Kidney epithelial cell (primary cell): ENCODE results near the gene BAG5. TPM values are rescaled to one million over a fixed set of nuclear protein-coding genes. Genes with fewer than 3 reads are reported as not detected.

ENCODE experiments used
- DNase-seq: peaks from one replicate; pipeline ENCODE4 v3.0.0-alpha.2; 2010; ENCODE audit warnings: low read depth
- H3K27me3 ChIP-seq: 2 replicates; pipeline ENCODE4 v1.6.0; 2011; ENCODE audit warnings: low read length; ENCODE audit not compliant: control insufficient read depth, insufficient read depth
- H3K36me3 ChIP-seq: 2 replicates; pipeline ENCODE4 v1.5.1; 2011; ENCODE audit warnings: low read length; ENCODE audit not compliant: control insufficient read depth, insufficient read depth
- H3K4me3 ChIP-seq: 2 replicates; pipeline ENCODE4 v1.5.1; 2011; ENCODE audit warnings: low read depth, mild to moderate bottlenecking, control low read depth, low read length
- CTCF ChIP-seq: IDR thresholded peaks from 2 replicates; pipeline ENCODE4 v1.5.1; 2011; ENCODE audit warnings: mild to moderate bottlenecking, moderate library complexity, low read length, control low read depth, inconsistent platforms; ENCODE audit not compliant: insufficient read depth, poor library complexity, severe bottlenecking
- total RNA-seq: library from RNA; depleted of rRNA; stranded (reverse); fragments of >200 nt; gene quantifications from 2 replicates; pipeline ENCODE4 v1.2.3, GENCODE V29; 2015

BAG5 gene
- total RNA-seq, 1 donor from 2014 or later = 40.8 TPM

DNA sequence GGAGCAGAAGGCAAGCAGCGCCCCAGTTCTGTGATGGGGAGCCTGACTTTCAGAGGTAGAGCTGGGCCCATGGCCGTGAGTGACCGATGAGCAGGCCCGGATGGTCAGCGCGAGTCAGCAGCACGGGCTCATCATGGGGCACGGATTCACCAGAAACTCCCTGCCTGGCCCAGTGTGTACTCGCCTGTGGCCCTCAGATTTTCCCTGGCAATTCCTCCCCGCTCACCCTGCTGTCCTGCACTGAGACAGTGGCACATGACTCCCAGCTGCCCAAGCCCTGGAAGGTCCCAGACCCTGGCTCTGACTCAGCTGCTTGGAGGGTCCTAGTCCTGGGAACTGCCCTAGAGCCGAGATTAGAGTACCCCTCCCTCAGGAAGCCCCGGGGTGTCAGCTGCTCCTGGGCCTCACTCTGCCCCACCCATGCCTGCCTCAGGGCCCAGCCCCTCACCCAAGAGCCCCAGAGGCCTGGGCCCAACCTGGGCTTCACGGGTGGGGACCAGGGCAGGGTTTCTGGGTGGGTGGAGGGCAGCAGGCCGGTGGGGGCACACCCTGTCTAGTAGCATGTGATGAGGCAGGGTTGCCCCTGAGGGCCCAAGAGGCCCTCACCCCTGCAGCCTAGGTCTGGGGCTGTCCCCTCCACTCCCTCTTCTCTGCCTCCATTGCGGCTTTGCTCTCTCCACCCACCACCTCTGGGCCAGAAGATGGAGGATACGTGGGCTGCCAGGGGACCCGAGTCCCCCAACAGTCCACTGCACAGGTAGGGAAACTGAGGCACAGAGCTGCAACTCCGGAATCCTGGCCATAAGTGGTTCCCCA is 25.1 kb downstream of the BAG5 start:
- no peak for TF ChIP-seq CTCF
- Histone ChIP-seq H3K4me3 (no peak overlapping the region), H3K27me3 (no peaks in the 10 kb centered on the region), H3K36me3 (no peaks in the 10 kb centered on the region)
- DNase-seq = no peak

GRCh38 chr14:103536693-103537092 is 25.8 kb downstream of the BAG5 start:
- Histone ChIP-seq H3K27me3 (no peaks in the 10 kb centered on the region), H3K4me3 (no peak overlapping the region), H3K36me3 (no peaks in the 10 kb centered on the region)
- DNase-seq = no peak
- TF ChIP-seq CTCF = no peak

- no peak for DNase-seq
- no peak for TF ChIP-seq CTCF
- Histone ChIP-seq H3K27me3 (no peaks in the 10 kb centered on the region), H3K36me3 (no peaks in the 10 kb centered on the region), H3K4me3 (no peak overlapping the region)
Observed at GRCh38 chr14:103535891-103536565, 26.4 kb downstream of the BAG5 start.

DNA sequence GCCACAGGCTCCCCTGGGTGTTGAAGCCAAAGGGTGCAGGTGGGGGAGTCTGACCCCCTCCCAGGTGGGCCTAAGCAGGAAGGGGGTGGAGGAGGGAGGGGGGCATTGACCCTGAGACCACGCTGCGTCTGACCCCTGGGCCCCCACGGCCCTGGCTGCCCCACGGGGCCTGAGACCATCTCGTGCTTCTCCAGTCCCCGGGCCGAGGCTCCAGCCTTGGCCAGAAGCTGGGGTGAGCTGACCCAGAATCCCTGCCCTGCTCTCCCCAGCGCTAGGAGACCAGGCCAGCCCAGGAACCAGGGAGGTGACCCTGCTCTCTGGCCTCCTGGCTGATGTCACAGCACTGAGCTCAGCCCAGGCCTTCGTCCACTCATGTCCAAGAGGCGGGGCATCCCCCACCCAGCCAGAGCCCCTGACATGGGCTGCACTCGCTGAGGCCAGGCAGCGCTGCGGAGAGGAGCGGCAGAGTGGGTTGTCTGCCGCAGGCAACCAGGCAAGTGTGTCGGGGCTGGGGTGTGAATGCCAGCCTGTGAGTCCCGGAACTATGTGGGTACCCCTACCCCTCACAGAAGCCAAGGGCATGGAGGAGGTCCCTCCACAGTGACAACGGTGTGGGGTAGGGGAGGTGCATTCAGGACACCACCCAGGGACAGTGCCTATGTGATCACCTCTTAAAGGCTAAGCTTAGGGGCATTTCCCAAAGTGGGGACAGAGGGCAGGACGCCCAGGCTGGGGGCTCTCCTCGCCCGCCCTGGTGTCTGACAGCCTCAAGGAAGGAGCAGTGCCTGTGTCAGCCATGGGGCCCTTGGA is 27.2 kb downstream of the BAG5 start:
- H3K36me3 ChIP-seq = no peaks in the 10 kb centered on the region
- DNase-seq = no peak

GRCh38 chr14:103534576-103535061 is 27.8 kb downstream of the BAG5 start:
- no peak for DNase-seq
- no peaks in the 10 kb centered on the region for H3K27me3 ChIP-seq
- no peak overlapping the region for H3K4me3 ChIP-seq
- no peak for TF ChIP-seq CTCF
- no peaks in the 10 kb centered on the region for H3K36me3 ChIP-seq

More for the DNA sequence above, 27.2 kb downstream of the BAG5 start:
- no peak overlapping the region for H3K4me3 ChIP-seq
- H3K27me3 ChIP-seq = no peaks in the 10 kb centered on the region
- TF ChIP-seq CTCF = no peak
